ENCODE data around the gene KAZN. TPM values are rescaled to one million over a fixed set of nuclear protein-coding genes. Genes with fewer than 3 reads are reported as not detected.

KAZN gene
- total and polyA plus RNA-seq, 8 donors, result 1.2 to 50.7 (median 6.8) TPM

- H3K9me3 ChIP-seq, result no peaks in the 10 kb centered on the region
- H3K4me1 ChIP-seq, result peaks cover 11 to 36% (median 17%) of the 10 kb centered on the region in 4 donors
- no peaks in the 10 kb centered on the region for H3K36me3 ChIP-seq
- TF ChIP-seq EP300 (IDR thresholded peaks at IDR 0.05) (no peak), POLR2AphosphoS5 (IDR thresholded peaks at IDR 0.05) (no peak)
- peaks cover 0 to under 1% (median 0%) of the 10 kb centered on the region in 3 donors for H3K27me3 ChIP-seq
- WGBS, 5 donors, result 66 to 87% (median 70%) methylated on average over 3 to 4 of the region's 4 CpGs
- intact Hi-C loops (cut with DNase I; ENCODE audit: low total_unique reads), result no loop called here
- no peak for DNase-seq
- peak overlapping the region in 2 of 5 donors; percentile 26 to 67 for H3K27ac ChIP-seq
- no peak overlapping the region for H3K4me3 ChIP-seq
Measured at GRCh38 chr1:15146971-15147376, 548.5 kb downstream of the KAZN start.

- H3K9me3 ChIP-seq, result no peaks in the 10 kb centered on the region
- peaks cover 14 to 38% (median 22%) of the 10 kb centered on the region in 4 donors for H3K4me1 ChIP-seq
- WGBS, 5 donors, result 83 to 91% (median 86%) methylated on average over 6 of the region's 6 CpGs
- intact Hi-C loops (cut with DNase I; ENCODE audit: low total_unique reads), result no loop called here
- no peak overlapping the region for H3K27ac ChIP-seq
- DNase-seq, result no peak
- H3K27me3 ChIP-seq, result peaks cover 0 to 8% (median 0%) of the 10 kb centered on the region in 3 donors
- H3K36me3 ChIP-seq, result no peaks in the 10 kb centered on the region
- no peak overlapping the region for H3K4me3 ChIP-seq
- TF ChIP-seq POLR2A (IDR thresholded peaks at IDR 0.05), result no peak
- TF ChIP-seq POLR2AphosphoS5 (IDR thresholded peaks at IDR 0.05), result no peak
- no peak for TF ChIP-seq EP300 (IDR thresholded peaks at IDR 0.05)
- no peak for TF ChIP-seq CTCF (IDR thresholded peaks at IDR 0.05)
Measured at GRCh38 chr1:15148004-15148403, 549.5 kb downstream of the KAZN start.

- TF ChIP-seq EP300 (IDR thresholded peaks at IDR 0.05) (no peak), POLR2A (IDR thresholded peaks at IDR 0.05) (no peak), CTCF (IDR thresholded peaks at IDR 0.05) (no peak), POLR2AphosphoS5 (IDR thresholded peaks at IDR 0.05) (no peak)
- intact Hi-C loops (cut with DNase I; ENCODE audit: low total_unique reads), result no loop called here
- Histone ChIP-seq H3K4me3 (no peak overlapping the region), H3K27me3 (peaks cover 0 to 11% (median 1%) of the 10 kb centered on the region in 3 donors), H3K4me1 (peaks cover 14 to 42% (median 25%) of the 10 kb centered on the region in 4 donors), H3K9me3 (no peaks in the 10 kb centered on the region), H3K27ac (no peak overlapping the region), H3K36me3 (no peaks in the 10 kb centered on the region)
- DNase-seq, result no peak
- 82 to 92% (median 88%) methylated on average over 9 of the region's 9 CpGs for WGBS, 5 donors
Measured at GRCh38 chr1:15148475-15148874, 550.0 kb downstream of the KAZN start.

- Histone ChIP-seq H3K27me3 (peaks cover 0 to 16% (median 6%) of the 10 kb centered on the region in 3 donors), H3K9me3 (no peaks in the 10 kb centered on the region), H3K4me3 (no peak overlapping the region), H3K27ac (peak overlapping the region in 1 of 5 donors; percentile 97), H3K36me3 (no peaks in the 10 kb centered on the region), H3K4me1 (peaks cover 14 to 42% (median 28%) of the 10 kb centered on the region in 4 donors)
- DNase-seq, result no peak
- WGBS, 5 donors, result 0% methylated on average over 1 of the region's 1 CpG
- intact Hi-C loops (cut with DNase I; ENCODE audit: low total_unique reads), result no loop called here
- TF ChIP-seq CTCF (IDR thresholded peaks at IDR 0.05), result no peak
- no peak for TF ChIP-seq POLR2A (IDR thresholded peaks at IDR 0.05)
- no peak for TF ChIP-seq EP300 (IDR thresholded peaks at IDR 0.05)
- TF ChIP-seq POLR2AphosphoS5 (IDR thresholded peaks at IDR 0.05), result no peak
Measured at GRCh38 chr1:15148941-15149340, 550.5 kb downstream of the KAZN start.

- intact Hi-C loops (cut with DNase I; ENCODE audit: low total_unique reads), result no loop called here
- H3K36me3 ChIP-seq, result no peaks in the 10 kb centered on the region
- DNase-seq, result no peak
- peaks cover 0 to 28% (median 8%) of the 10 kb centered on the region in 3 donors for H3K27me3 ChIP-seq
- H3K4me3 ChIP-seq, result no peak overlapping the region
- H3K27ac ChIP-seq, result peak overlapping the region in 1 of 5 donors; percentile 97
- TF ChIP-seq CTCF (IDR thresholded peaks at IDR 0.05) (no peak), EP300 (IDR thresholded peaks at IDR 0.05) (no peak), POLR2A (IDR thresholded peaks at IDR 0.05) (no peak), POLR2AphosphoS5 (IDR thresholded peaks at IDR 0.05) (no peak)
- WGBS, 5 donors, result 88 to 94% (median 93%) methylated on average over 3 of the region's 3 CpGs
- H3K9me3 ChIP-seq, result no peaks in the 10 kb centered on the region
- peaks cover 27 to 56% (median 39%) of the 10 kb centered on the region in 4 donors for H3K4me1 ChIP-seq
Measured at GRCh38 chr1:15150376-15150775, 551.9 kb downstream of the KAZN start.
